Natural killer cell (primary cell): ENCODE measurements around the gene MYO15A. TPM values are rescaled to one million over a fixed set of nuclear protein-coding genes. Genes with fewer than 3 reads are reported as not detected.

Experiments used
- ATAC-seq, 3 donors: fragments of 150-1000 bp in 2 of 3; fragments of 200-7000 bp in 1 of 3; cut with Tn5 transposase; 1 replicate in 1 of 3; 2 replicates in 2 of 3; pipeline ENCODE4 v1.10.0; 2021; ENCODE audit warnings: mild to moderate bottlenecking in 2 of 3, moderate library complexity in 2 of 3
- DNase-seq, 2 donors: peaks; one replicate each; pipeline versions ENCODE4 v3.0.0 to v3.0.0-alpha.2; 2013 to 2021; ENCODE audit warnings: mixed read lengths in 1 of 2
- H3K27ac ChIP-seq: one replicate; pipeline ENCODE4 v1.5.1; 2013; ENCODE audit warnings: mild to moderate bottlenecking, low read length
- H3K27me3 ChIP-seq: one replicate; pipeline ENCODE4 v1.6.1; 2013; ENCODE audit warnings: low read length; ENCODE audit not compliant: control insufficient read depth, insufficient read depth
- H3K36me3 ChIP-seq: one replicate; pipeline ENCODE4 v1.6.1; 2013; ENCODE audit warnings: low read length; ENCODE audit not compliant: control insufficient read depth, insufficient read depth
- H3K4me1 ChIP-seq: one replicate; pipeline ENCODE4 v1.6.1; 2013; ENCODE audit warnings: low read length; ENCODE audit not compliant: control insufficient read depth, insufficient read depth
- H3K4me3 ChIP-seq: one replicate; pipeline ENCODE4 v1.5.1; 2013; ENCODE audit warnings: low read length
- H3K9me3 ChIP-seq: one replicate; pipeline ENCODE4 v1.6.1; 2013; ENCODE audit warnings: low read length; ENCODE audit not compliant: control insufficient read depth, insufficient read depth
- H3K27ac Mint-ChIP-seq, 2 donors: one replicate each; pipeline ENCODE4 v1.8.0; 2022; ENCODE audit warnings: mild to moderate bottlenecking in 2 of 2, mixed read lengths in 2 of 2, moderate library complexity in 1 of 2
- H3K27me3 Mint-ChIP-seq, 2 donors: one replicate each; pipeline ENCODE4 v1.8.0; 2022; ENCODE audit warnings: low read depth in 2 of 2, mixed read lengths in 2 of 2
- H3K36me3 Mint-ChIP-seq: one replicate; pipeline ENCODE4 v1.8.0; 2022; ENCODE audit warnings: mixed read lengths
- H3K4me1 Mint-ChIP-seq, 2 donors: one replicate each; pipeline ENCODE4 v1.8.0; 2022; ENCODE audit warnings: mixed read lengths in 2 of 2
- H3K4me3 Mint-ChIP-seq: one replicate; pipeline ENCODE4 v1.8.0; 2022; ENCODE audit warnings: mild to moderate bottlenecking, moderate library complexity, mixed read lengths
- H3K9me3 Mint-ChIP-seq, 2 donors: one replicate each; pipeline ENCODE4 v1.8.0; 2022; ENCODE audit warnings: mixed read lengths in 2 of 2
- CTCF ChIP-seq: fragments of 200-600 bp; IDR thresholded peaks from one replicate; pipeline ENCODE4 v1.8.0; 2022; ENCODE audit warnings: antibody characterized with exemption
- WGBS: methylation state at CpG from one replicate; pipeline ENCODE4 v1.1.7; 2013; ENCODE audit warnings: missing lambda C conversion rate; ENCODE audit not compliant: insufficient coverage; 5-methylcytosine and 5-hydroxymethylcytosine counted together
- intact Hi-C: fragments of 100-400 bp; cut with micrococcal nuclease; formaldehyde crosslinking; loops from one replicate; pipeline ENCODE4 v1.14.2; 2022
- total RNA-seq, 4 donors: library from RNA; stranded (reverse); fragments of 120-200 nt in 1 of 4; gene quantifications; one replicate each; pipeline versions ENCODE4 v1.2.3 to v1.2.4, GENCODE V29; 2013 to 2022

MYO15A gene
- total RNA-seq, 3 donors from 2014 or later (not counting 1 experiment from before 2014, with no cell fraction given) = 1.6 to 2.0 (median 1.8) TPM

- peaks cover 0 to 4% of the 10 kb centered on the region in 2 donors for H3K27me3 Mint-ChIP-seq
- DNase-seq (no peak), ATAC-seq (no peak)
- H3K9me3 Mint-ChIP-seq = no peaks in the 10 kb centered on the region
- H3K27ac Mint-ChIP-seq = no peak overlapping the region
- 85% methylated on average over 14 of the region's 14 CpGs for WGBS
- no peaks in the 10 kb centered on the region for H3K36me3 Mint-ChIP-seq
- H3K4me3 ChIP-seq = no peak overlapping the region
- intact Hi-C loops = loop anchor here (2.0 kb wide), 1 partner anchor 13 kb away; no protein-coding TSS in a partner anchor
- no peaks in the 10 kb centered on the region for H3K27me3 ChIP-seq
- no peak overlapping the region for H3K27ac ChIP-seq
- H3K4me3 Mint-ChIP-seq = no peak overlapping the region
- TF ChIP-seq CTCF = no peak
- peaks cover 5 to 6% of the 10 kb centered on the region in 2 donors for H3K4me1 Mint-ChIP-seq
- no peaks in the 10 kb centered on the region for H3K36me3 ChIP-seq
- no peaks in the 10 kb centered on the region for H3K4me1 ChIP-seq
- H3K9me3 ChIP-seq = no peaks in the 10 kb centered on the region
Observed at GRCh38 chr17:18139498-18139897, 30.9 kb downstream of the MYO15A start.

- whole genome bisulfite sequencing = 85% methylated on average over 3 of the region's 3 CpGs
- no peak for ATAC-seq
- H3K36me3 Mint-ChIP-seq = no peaks in the 10 kb centered on the region
Observed at GRCh38 chr17:18139949-18140348, 31.4 kb downstream of the MYO15A start.

GRCh38 chr17:18140648-18141047 lies 32.1 kb downstream of the MYO15A start:
- Histone ChIP-seq H3K9me3 (no peaks in the 10 kb centered on the region), H3K27ac (no peak overlapping the region), H3K4me3 (no peak overlapping the region), H3K27me3 (no peaks in the 10 kb centered on the region), H3K4me1 (no peaks in the 10 kb centered on the region), H3K36me3 (no peaks in the 10 kb centered on the region)
- Mint-ChIP-seq H3K9me3 (no peaks in the 10 kb centered on the region), H3K4me1 (peaks cover 5 to 6% of the 10 kb centered on the region in 2 donors), H3K36me3 (no peaks in the 10 kb centered on the region), H3K4me3 (no peak overlapping the region), H3K27ac (no peak overlapping the region), H3K27me3 (peaks cover 0 to 4% of the 10 kb centered on the region in 2 donors)
- 81% methylated on average over 2 of the region's 3 CpGs for WGBS
- DNase-seq = no peak
- intact Hi-C loops = loop anchor here (1.0 to 2.0 kb wide), 2 partner anchors 42 to 77 kb away; partner anchors contain the start of gene ALKBH5
- no peak for TF ChIP-seq CTCF
- no peak for ATAC-seq

More at GRCh38 chr17:18139949-18140348, 31.4 kb downstream of the MYO15A start:
- H3K36me3 ChIP-seq = no peaks in the 10 kb centered on the region
- Mint-ChIP-seq H3K27me3 (peaks cover 0 to 4% of the 10 kb centered on the region in 2 donors), H3K27ac (no peak overlapping the region), H3K9me3 (no peaks in the 10 kb centered on the region), H3K4me1 (peaks cover 5 to 6% of the 10 kb centered on the region in 2 donors), H3K4me3 (no peak overlapping the region)
- no peak overlapping the region for H3K4me3 ChIP-seq
- no peak overlapping the region for H3K27ac ChIP-seq
- H3K27me3 ChIP-seq = no peaks in the 10 kb centered on the region
- no peak for TF ChIP-seq CTCF
- H3K9me3 ChIP-seq = no peaks in the 10 kb centered on the region
- intact Hi-C loops = loop anchor here (2.0 kb wide), 2 partner anchors 13 to 43 kb away; partner anchors contain the start of gene ALKBH5
- no peak for DNase-seq
- no peaks in the 10 kb centered on the region for H3K4me1 ChIP-seq
